GM18870 (cell line): ENCODE measurements around the gene DDC.

Experiments used
- ATAC-seq: cut with Tn5 transposase; IDR thresholded peaks from one replicate; pipeline ENCODE4 v1.9.1; 2021; ENCODE audit warnings: moderate library complexity; ENCODE audit not compliant: unreplicated experiment

DDC gene

DNA sequence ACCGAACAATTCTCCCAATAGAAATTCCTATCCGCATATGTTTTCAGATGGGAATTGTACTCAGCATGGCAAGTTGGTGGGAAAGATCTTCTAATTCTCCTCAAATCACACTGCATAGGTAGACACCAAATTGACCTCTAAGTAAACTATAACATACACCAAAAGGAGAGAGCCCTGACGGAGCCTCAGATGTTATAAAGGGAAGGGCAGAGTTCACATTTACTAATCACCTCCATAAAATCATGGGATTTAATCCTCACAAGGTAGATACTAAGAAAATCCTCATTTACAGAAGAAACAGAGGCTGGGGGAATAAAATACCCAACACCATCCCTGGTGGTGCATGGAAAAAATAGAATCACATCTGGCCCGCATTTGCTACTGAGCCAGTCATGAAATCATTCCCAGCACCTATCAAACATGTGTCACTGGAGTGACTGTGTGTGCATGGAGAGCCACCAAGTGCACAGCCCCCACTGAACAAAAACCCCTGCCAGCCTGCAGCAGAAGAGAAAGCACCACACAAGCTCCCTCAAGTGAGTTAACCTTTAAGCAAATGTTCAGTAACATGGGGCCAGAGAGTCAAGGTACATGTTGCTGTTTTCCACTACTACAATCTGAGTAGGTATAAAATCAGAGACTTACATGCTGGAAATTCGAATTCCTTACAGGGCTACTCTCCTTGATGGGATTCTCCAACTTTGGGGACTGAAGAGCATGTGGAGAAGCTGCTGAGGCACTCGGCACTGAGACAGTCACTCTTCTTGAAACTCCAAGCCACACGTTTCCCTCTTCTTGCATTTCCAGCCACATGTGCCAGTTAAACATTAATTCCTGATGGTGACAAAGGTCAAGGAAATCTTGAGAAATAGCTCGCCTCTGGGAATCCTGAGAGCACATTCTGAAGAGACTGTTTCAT lies at the start of gene DDC:
DDC (minus strand) TSS at position 766 of the 919 bp plus-strand sequence. CDS start 21,320 bp downstream, outside the sequence.
- no peak for ATAC-seq

GRCh38 chr7:50613473-50613872 lies 48.3 kb upstream of the DDC start:
- ATAC-seq = no peak

DNA sequence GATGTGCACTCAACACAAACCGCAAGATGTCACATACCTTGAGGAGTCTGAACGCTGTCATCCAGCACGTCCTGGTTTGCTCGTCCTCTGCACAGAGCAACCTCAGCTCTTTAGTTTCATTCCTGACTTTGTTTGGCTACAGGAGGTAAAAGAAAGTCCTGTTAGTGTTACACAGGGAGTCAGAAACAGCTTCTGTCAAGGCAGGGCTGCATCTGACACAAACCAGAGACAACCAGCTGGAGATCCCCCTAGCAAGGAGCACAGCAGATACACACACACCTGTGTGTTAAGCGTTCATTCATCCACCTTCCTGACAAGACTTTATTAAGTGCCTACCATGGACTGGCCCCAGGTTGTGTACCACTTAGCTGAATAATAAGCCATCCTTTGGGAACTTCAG lies 47.5 kb upstream of the DDC start:
- ATAC-seq = no peak

DNA sequence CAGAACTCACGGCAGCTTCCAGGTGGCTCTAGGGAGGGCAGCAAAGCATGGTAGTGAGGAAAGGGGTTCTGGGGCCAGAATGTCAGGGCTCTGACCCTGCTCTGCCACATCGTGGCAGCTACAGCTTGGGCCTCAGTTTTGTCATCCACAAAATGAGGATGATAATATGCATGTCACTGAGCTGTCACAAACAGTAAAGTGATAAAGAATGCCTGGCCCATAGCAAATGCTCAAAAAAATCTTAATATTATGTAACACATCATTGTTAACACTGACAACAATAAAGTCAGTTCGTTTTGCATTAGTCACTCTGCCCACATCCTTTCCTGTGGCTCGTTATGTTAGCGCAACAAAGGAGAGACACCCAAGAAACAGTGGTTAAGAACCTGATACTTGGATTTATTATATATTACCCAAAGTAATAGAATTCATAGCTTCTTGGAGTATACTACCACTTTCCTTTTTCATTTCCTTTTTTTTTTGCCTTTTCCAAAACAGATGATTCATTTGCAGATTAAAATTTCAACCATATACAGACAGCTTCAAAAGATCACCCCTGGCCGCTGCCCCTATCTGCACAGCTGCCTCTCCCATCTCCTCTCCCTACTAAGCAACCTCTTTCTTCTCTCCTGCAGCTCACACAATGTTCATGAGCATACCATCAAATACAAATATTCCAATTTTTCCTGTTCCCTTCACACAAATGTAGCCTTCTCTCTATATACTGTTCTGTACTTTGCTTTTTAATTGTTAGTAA lies 45.5 kb upstream of the DDC start:
- no peak for ATAC-seq

GRCh38 chr7:50608196-50608906 lies 43.1 kb upstream of the DDC start:
- peak; percentile 50 for ATAC-seq

DNA sequence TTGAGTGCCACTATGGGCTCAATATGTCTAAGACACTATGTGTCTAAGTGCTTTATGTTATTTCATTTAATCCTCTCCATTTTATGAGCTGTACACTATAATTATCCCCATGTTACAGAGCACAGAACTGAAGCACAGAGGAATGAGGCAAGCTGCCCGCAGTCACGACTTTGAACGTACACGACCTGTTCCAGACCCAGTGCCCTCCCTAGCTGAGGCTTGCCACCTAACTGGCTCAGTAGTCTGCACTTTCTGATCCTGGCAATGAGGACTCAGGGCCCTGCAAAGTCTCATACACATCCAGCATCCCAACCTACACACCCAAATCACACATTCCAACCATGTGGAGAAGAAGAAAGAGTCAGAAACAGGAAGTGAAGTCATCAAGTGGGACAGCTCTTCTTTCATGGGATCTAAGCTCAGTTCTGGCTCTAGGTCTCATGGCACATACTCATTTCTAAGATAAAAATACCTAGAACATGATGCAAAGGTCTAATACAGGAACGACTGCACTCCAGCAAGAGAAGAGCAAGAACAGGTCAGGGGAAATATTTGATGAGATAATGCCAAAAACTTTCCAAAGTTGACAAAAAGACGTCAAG lies 42.4 kb upstream of the DDC start:
- ATAC-seq = no peak

- no peak for ATAC-seq
Measured at GRCh38 chr7:50605059-50605458, 39.9 kb upstream of the DDC start.

GRCh38 chr7:50603287-50603686 lies 38.1 kb upstream of the DDC start:
- ATAC-seq = no peak

DNA sequence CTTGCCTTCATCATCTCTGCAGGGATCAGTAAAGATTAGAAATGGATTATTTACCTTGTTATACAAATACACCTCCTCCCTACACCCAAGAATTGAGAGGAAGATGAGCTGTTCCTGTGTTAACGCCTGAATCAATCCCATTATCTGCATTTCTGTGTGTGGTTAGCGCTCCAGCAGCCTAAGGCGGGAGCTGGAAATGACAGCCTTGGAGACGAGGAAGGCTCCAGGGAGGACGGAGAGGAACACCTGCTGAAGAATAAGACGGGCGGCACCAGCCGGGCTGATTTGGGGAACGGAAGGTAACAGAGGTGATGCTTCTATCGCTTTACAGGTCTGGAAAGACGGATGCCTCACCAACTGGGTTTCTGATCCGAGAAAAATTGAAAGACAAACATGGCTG lies 34.2 kb upstream of the DDC start:
- ATAC-seq = no peak

DNA sequence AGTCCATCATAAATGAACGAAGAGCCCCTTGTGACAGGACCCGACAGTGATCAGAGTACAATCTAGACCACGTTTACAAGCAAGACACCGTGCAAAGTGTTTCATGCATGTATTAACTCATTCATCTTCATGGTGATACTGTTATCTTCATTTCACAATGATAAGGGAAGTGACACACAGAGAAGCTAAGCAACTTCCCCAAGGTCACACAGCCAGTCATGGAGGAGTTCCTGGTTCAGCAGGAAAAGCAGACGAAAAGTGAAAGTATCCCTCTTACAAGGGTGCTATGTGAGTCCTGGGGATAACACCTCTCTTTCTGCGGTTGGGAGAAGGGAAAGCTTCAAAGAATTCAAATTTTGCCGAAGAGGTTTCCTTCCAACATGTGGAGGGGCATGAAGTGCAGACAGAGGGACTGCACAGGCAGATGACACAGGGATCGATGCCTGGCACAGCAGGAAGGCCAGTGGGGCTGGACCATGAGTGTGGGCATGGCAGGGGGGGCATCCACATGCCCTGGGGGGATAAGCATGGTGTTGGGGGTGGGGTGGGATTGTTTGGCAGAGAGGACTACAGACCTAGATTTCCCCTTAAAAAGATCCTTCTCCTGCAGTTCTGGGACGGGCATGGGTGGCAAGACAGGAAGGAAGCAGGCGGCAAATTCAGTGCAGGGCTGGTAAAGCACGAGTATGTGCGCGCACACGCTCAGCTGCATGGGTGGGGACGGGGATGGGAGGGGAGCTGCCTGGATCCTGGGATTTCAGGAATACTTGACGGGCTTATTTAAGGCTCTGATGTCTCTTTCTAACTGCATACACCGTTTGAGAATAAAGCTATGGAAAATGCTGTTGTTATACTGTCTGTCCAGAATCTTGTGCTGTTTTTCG lies 33.5 kb upstream of the DDC start:
- ATAC-seq = no peak

DNA sequence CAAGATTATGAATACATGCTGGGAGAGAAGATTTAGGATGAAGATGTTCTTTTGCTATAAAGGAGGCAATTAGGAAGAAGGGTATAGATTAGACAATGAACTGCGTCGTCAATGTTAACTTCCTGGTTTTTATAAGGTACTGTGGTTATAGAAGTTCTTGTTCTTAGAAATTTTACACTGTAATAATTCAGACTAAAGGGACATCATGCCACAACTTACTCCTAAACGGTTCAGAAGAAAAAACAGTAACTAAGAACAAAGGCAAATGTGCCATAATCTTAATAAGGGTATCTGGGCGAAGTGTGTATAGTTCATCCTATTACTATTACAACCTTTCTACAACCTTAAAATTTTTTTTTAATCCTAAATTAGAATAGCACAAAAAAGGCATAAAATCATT lies 31.3 kb upstream of the DDC start:
- ATAC-seq = no peak

GRCh38 chr7:50595491-50596102 lies 30.4 kb upstream of the DDC start:
- no peak for ATAC-seq

DNA sequence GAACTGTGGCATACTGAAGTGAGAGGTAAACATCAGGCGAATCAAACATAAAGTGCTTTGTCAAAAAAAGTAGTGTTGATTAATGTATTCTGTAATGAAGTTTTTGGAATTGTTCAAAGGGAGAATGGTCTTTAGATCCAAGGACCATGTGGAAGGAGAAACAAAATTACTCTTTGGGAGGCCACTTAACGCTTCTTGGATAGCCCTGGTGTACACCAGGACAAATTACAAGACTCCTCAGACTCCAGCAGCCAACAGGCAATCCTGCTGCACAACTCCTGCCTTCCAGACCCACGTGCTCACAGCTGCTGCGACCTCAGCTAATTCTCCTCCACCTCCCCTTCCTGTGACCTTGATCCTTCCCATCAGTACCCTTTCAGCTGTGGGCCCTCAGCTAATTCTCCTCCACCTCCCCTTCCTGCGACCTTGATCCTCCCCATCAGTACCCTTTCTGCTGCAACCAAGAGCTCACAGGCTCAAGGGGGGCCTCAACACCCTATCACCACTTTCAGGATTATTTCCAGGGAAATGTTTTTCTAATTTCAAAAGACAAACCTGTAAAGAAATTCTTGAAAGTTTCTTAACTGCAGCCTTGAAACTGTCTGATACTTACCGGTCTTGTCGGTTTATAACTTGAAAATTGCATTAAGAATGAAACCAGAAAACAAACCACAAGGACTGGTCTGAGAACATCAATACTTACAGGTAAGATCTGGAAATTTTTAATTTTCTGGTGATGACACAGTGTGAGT lies 29.7 kb upstream of the DDC start:
- ATAC-seq = peak; percentile 51

- no peak for ATAC-seq
Measured at GRCh38 chr7:50594136-50594535, 28.9 kb upstream of the DDC start.

DNA sequence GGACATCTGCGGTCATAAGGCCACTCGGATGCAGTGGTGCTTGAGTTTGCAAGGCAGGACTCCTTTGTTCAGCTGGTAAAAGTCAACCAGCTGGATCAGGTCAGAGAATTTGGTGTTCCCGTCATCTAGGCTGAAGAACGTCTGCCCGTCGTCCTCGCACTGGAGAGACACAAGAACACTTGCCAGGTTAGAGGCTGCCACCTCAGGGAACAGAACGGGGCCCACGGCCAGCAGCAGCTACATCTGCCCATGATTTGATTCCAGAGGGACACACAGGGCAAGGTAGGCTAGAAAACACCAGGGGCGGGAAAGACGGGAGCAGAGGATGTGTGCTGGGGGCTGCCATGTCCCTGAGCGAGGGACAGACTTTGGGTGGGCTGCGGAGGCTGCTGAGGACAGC lies 27.7 kb upstream of the DDC start:
- no peak for ATAC-seq

DNA sequence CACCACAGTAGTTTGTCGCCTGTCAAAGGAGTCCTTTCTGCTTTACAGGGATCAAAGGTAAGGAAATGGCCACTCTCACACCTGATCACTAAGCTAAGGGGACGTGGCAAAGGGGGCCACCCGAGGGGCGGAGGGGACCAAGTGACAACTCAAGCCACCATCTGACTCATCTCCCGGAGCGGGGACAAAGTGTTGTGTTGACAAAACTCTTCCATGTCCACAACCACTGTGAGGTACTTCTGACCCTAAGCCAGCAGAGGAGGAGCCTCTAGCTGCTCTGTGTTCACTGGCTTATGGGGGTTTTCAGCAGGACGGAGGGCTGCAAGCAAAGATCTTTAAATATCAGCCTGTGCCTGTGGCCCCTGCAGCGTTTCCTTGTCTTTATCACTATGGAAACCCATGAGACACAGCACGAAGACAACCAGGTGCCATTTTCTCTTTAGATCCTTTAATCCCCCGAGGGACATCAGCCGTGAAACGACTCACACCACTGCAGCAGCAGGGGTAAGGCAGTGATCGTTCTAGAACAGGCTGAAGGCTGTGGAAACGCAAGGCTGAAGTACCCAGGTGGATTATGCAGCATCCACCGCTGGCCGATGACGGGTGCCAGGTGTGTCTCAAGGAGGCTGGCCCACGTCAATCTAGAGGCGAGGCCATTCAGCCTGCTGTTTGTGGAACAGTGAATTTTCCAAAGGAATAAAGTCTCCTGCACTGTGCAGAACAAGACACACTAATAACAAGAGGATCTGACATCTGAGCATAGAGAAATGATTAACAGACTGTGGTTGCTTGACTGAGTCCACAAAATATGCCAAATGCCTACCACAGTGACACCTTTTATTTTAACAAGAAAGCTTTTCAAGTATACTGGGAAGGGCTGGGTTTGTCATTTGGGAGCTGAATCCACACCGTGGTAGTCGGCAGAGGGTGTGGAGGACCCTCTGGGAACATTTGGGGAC lies 26.6 kb upstream of the DDC start:
- ATAC-seq = peak; percentile 77

DNA sequence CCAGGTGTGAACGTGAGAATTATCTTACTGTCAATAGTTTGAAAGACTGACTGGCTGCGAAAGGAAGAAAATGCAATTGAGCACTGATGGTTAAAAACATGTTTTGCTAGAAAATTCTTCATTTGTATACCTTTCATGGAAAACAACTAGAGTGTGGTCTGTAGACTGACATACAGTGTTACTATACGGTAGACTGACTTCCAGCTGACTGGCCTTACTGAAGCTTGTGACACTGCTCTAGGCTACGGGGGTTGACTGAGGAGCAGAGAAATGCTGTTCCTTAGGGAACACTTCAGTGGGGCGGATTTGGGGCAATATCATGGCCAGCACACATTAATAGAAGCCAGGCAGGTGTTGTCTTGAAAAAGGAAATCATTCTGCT lies 25.9 kb upstream of the DDC start:
- no peak for ATAC-seq

- no peak for ATAC-seq
Measured at GRCh38 chr7:50590535-50590934, 25.3 kb upstream of the DDC start.
